Mucosa of descending colon (tissue), 3 donors: Measurements from ENCODE around the gene TOB1. TPM values are rescaled to one million over a fixed set of nuclear protein-coding genes. Genes with fewer than 3 reads are reported as not detected.

ENCODE experiments used
- ATAC-seq: fragments of 200-7000 bp; cut with Tn5 transposase; one replicate; pipeline ENCODE4 v1.9.1; 2020; ENCODE audit warnings: mild to moderate bottlenecking, moderate library complexity
- DNase-seq, 3 donors: peaks; one replicate each; pipeline ENCODE4 v3.0.0-alpha.2; 2020
- H3K36me3 ChIP-seq: fragments of 200-600 bp; one replicate; pipeline ENCODE4 v1.8.0; 2021; ENCODE audit warnings: low read depth, mild to moderate bottlenecking
- H3K4me1 ChIP-seq: fragments of 200-600 bp; one replicate; pipeline ENCODE4 v1.8.0; 2021; ENCODE audit warnings: low read depth, mild to moderate bottlenecking
- H3K4me3 ChIP-seq: fragments of 200-600 bp; one replicate; pipeline ENCODE4 v1.8.0; 2021; ENCODE audit warnings: mild to moderate bottlenecking
- H3K9me3 ChIP-seq: fragments of 200-600 bp; one replicate; pipeline ENCODE4 v1.8.0; 2021; ENCODE audit warnings: mild to moderate bottlenecking
- intact Hi-C, 2 donors: fragments of 100-400 bp; cut with DNase I in 1 of 2; cut with micrococcal nuclease in 1 of 2; formaldehyde crosslinking; loops; one replicate each; pipeline versions ENCODE4 v1.11.0 to v1.11.1; 2022; cut with DNase I, micrococcal nuclease
- total RNA-seq, 3 donors: library from RNA; stranded (reverse); fragmentation: NEBNext Ultra II Directional in 2 of 3; extraction: Animal tissue kit (Norgen Biotek cat#: 25700) in 2 of 3; gene quantifications; one replicate each; pipeline versions ENCODE4 v1.2.1 to v1.2.4, GENCODE V29; 2021 to 2023
- TF ChIP-seq, protein P1 (sequence below): fragments of 200-600 bp; IDR thresholded peaks from one replicate; pipeline ENCODE4 v1.8.0; 2022; ENCODE audit warnings: antibody characterized with exemption, mild to moderate bottlenecking
- donor health status: DM: no; HTN: no; CAD: no; lungs with moderate emphysema.
- donor health status: DM: no; HTN: no; CAD: no.
- donor health status: DM: no; HTN: yes; CAD: no.

Gene TOB1
- total RNA-seq, 3 donors from 2014 or later: 120 to 156 (median 128) TPM

GRCh38 chr17:50833510-50834428, 32.4 kb downstream of the TOB1 start:
- intact Hi-C loops: no loop called here
- DNase-seq: no peak
- TF ChIP-seq, protein P1, sequence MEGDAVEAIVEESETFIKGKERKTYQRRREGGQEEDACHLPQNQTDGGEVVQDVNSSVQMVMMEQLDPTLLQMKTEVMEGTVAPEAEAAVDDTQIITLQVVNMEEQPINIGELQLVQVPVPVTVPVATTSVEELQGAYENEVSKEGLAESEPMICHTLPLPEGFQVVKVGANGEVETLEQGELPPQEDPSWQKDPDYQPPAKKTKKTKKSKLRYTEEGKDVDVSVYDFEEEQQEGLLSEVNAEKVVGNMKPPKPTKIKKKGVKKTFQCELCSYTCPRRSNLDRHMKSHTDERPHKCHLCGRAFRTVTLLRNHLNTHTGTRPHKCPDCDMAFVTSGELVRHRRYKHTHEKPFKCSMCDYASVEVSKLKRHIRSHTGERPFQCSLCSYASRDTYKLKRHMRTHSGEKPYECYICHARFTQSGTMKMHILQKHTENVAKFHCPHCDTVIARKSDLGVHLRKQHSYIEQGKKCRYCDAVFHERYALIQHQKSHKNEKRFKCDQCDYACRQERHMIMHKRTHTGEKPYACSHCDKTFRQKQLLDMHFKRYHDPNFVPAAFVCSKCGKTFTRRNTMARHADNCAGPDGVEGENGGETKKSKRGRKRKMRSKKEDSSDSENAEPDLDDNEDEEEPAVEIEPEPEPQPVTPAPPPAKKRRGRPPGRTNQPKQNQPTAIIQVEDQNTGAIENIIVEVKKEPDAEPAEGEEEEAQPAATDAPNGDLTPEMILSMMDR: no peak

GRCh38 chr17:50832864-50833381, 33.2 kb downstream of the TOB1 start:
- Histone ChIP-seq H3K9me3 (no peaks in the 10 kb centered on the region), H3K4me3 (no peak overlapping the region), H3K4me1 (peaks cover 7% of the 10 kb centered on the region), H3K36me3 (no peaks in the 10 kb centered on the region)
- intact Hi-C loops: no loop called here
- TF ChIP-seq, protein P1: no peak
- DNase-seq (no peak), ATAC-seq (no peak)

More at GRCh38 chr17:50833510-50834428, 32.4 kb downstream of the TOB1 start:
- Histone ChIP-seq H3K4me1 (peaks cover 7% of the 10 kb centered on the region), H3K4me3 (no peak overlapping the region), H3K36me3 (no peaks in the 10 kb centered on the region), H3K9me3 (no peaks in the 10 kb centered on the region)
- ATAC-seq: no peak

- Histone ChIP-seq H3K4me3 (no peak overlapping the region), H3K9me3 (no peaks in the 10 kb centered on the region), H3K36me3 (no peaks in the 10 kb centered on the region), H3K4me1 (peaks cover 7% of the 10 kb centered on the region)
- intact Hi-C loops: no loop called here
- DNase-seq (no peak), ATAC-seq (no peak)
- TF ChIP-seq, protein P1: no peak
These were observed 33.8 kb downstream of the TOB1 start for GRCh38 chr17:50832267-50832863.

GRCh38 chr17:50831471-50831928, 34.7 kb downstream of the TOB1 start:
- intact Hi-C loops: no loop called here

DNA sequence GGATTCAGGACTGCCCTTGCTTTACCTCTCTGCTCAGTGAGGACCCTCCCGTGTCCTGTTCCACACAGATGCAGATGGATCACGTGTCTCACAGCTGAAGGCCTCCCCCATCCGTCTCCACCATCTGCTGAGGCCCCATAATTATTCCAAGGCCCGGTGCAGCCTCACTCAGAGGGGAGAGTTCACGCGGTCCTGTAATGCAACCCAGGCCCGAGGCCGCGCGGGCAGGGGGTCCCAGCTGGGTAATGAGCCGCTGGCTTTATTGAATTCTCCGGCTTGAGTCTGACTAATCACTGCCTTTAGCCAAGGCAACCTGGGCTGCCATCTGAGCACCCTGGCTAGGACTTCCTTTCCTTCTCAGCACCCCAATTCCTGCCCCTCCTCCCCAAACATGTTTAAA, 35.2 kb downstream of the TOB1 start:
- intact Hi-C loops: no loop called here

More at GRCh38 chr17:50831471-50831928, 34.7 kb downstream of the TOB1 start:
- DNase-seq (no peak), ATAC-seq (no peak)
- H3K4me1 ChIP-seq: peaks cover 7% of the 10 kb centered on the region
- TF ChIP-seq, protein P1: no peak
- no peak overlapping the region for H3K4me3 ChIP-seq
- no peaks in the 10 kb centered on the region for H3K36me3 ChIP-seq
- H3K9me3 ChIP-seq: no peaks in the 10 kb centered on the region

More for the DNA sequence above, 35.2 kb downstream of the TOB1 start:
- H3K36me3 ChIP-seq: no peaks in the 10 kb centered on the region
- H3K4me3 ChIP-seq: no peak overlapping the region
- TF ChIP-seq, protein P1: no peak
- no peak for DNase-seq
- H3K9me3 ChIP-seq: no peaks in the 10 kb centered on the region
- peaks cover 7% of the 10 kb centered on the region for H3K4me1 ChIP-seq
- ATAC-seq: no peak
